ENCODE measurements around the gene LCE1C. TPM values are rescaled to one million over a fixed set of nuclear protein-coding genes. Genes with fewer than 3 reads are reported as not detected.

LCE1C gene, protein sequence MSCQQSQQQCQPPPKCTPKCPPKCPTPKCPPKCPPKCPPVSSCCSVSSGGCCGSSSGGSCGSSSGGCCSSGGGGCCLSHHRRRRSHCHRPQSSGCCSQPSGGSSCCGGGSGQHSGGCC
- not detected in 2 replicates for total RNA-seq (2012; rRNA removed)

DNA sequence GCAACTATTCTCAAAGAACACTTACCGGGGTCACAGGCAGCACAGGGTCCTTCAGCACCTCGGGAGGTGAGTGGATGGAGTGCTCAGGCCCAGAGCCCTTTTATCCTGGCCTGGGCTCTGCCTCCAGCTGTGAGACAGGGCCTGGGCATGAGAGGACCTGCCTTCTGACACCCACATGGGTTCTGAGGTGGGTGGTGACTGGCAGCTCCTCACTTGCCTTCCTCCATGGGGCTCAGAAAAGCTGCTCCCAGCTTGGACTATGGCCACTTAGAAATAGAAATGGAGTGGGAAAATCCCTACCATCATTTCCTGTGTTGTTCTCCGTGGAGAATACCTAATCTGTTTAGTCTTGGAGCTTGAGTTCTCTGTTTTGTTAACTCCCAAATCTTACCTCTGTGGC is at the start of gene LCE1C:
TSS of gene LCE1C (minus strand) at position 76 of the 400 bp plus-strand sequence. CDS start 1,173 bp downstream, outside the sequence.
- Histone ChIP-seq H3K4me3 (ENCODE audit: low read length) (no peak within 1 kb of the TSS), H3K9me3 (replicated peaks; ENCODE audit: low read length) (no peaks in the 10 kb centered on the region), H3K4me1 (ENCODE audit: control insufficient read depth, insufficient read depth, low read length) (no peaks in the 10 kb centered on the region), H3K4me2 (ENCODE audit: low read length) (no peak within 1 kb of the TSS), H3K36me3 (ENCODE audit: insufficient read depth, low read length) (no peaks in the 10 kb centered on the region), H3K27me3 (ENCODE audit: control insufficient read depth, insufficient read depth, low read length) (peaks cover 5% of the 10 kb centered on the region), H3K9ac (ENCODE audit: low read depth, low read length) (no peak within 1 kb of the TSS)

DNA sequence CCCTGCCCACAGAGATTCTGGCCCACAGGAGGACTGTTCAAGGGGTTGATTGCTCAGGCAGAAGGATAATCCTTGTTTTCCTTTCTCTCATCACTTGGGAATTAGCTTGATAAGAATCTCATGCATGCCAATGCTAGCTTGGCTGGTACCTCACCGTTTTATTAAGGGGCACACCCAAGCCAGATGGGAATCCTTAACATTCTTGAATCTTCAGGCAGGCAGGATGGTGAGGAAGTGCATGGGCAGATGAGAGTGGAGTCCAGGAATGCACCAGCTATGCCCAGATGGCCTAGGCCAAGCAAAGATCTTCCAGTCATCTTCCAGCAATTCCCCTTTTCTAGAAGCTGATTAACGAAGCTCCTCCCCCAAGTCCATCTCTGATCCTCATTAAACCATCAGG is 49.2 kb upstream of the LCE1C start:
- no peak overlapping the region for H3K4me3 ChIP-seq (ENCODE audit: low read length)
- no peak overlapping the region for H3K4me2 ChIP-seq (ENCODE audit: low read length)
- no peaks in the 10 kb centered on the region for H3K27me3 ChIP-seq (ENCODE audit: control insufficient read depth, insufficient read depth, low read length)
- no peaks in the 10 kb centered on the region for H3K4me1 ChIP-seq (ENCODE audit: control insufficient read depth, insufficient read depth, low read length)
- no peak overlapping the region for H3K9ac ChIP-seq (ENCODE audit: low read depth, low read length)
- no peaks in the 10 kb centered on the region for H3K9me3 ChIP-seq (replicated peaks; ENCODE audit: low read length)
- H3K36me3 ChIP-seq (ENCODE audit: insufficient read depth, low read length) = no peaks in the 10 kb centered on the region

DNA sequence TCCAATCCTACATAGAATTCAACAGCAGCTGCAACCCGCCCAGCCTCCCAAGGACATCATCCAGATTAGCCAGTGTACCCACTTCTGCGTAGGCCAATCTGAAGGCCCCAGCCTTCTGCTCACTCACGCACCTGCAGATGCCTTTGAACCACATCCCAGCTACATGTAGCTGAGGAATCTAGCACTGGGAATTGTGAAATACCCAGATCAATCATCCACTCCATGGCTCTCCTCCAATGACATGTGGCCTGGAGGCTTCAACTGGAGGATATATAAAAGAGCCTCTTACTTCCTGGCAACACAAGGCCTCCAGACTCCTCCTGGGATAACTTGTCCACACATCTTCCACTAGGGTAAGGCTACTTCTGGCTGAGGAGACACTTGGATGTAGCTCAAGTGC is 36.1 kb upstream of the LCE1C start, which contains the start of gene LCE6A:
TSS of gene LCE6A (plus strand) at position 301 of the 400 bp plus-strand sequence. CDS start 665 bp downstream, outside the sequence.
- no peaks in the 10 kb centered on the region for H3K36me3 ChIP-seq (ENCODE audit: insufficient read depth, low read length)
- H3K4me2 ChIP-seq (ENCODE audit: low read length) = no peak within 1 kb of the TSS
- no peaks in the 10 kb centered on the region for H3K9me3 ChIP-seq (replicated peaks; ENCODE audit: low read length)
- H3K9ac ChIP-seq (ENCODE audit: low read depth, low read length) = no peak within 1 kb of the TSS
- no peak within 1 kb of the TSS for H3K4me3 ChIP-seq (ENCODE audit: low read length)
- H3K27me3 ChIP-seq (ENCODE audit: control insufficient read depth, insufficient read depth, low read length) = peaks cover 2% of the 10 kb centered on the region
- no peaks in the 10 kb centered on the region for H3K4me1 ChIP-seq (ENCODE audit: control insufficient read depth, insufficient read depth, low read length)

DNA sequence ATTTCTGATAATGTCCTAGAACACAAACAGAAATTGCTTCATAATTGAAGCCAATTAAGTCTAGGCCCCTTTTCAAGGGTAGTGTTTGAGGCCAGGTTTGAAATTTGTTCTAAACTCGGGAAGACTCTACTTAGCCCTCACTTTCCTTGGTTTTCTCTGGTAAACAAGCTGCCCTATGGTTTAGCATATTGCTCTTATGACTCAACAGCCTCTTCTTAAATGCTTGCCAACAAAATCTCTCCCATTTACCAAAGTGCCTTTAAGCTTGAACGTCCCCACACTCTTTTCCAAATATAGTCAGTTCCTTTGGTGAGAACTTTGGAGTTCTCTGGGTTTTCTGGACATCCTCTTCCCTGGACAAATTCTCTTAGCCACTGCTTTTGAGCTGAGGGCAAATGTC is 30.4 kb upstream of the LCE1C start:
- Histone ChIP-seq H3K27me3 (ENCODE audit: control insufficient read depth, insufficient read depth, low read length) (no peaks in the 10 kb centered on the region), H3K4me1 (ENCODE audit: control insufficient read depth, insufficient read depth, low read length) (no peaks in the 10 kb centered on the region), H3K4me3 (ENCODE audit: low read length) (no peak overlapping the region), H3K4me2 (ENCODE audit: low read length) (no peak overlapping the region), H3K9me3 (replicated peaks; ENCODE audit: low read length) (no peaks in the 10 kb centered on the region), H3K9ac (ENCODE audit: low read depth, low read length) (no peak overlapping the region), H3K36me3 (ENCODE audit: insufficient read depth, low read length) (no peaks in the 10 kb centered on the region)

DNA sequence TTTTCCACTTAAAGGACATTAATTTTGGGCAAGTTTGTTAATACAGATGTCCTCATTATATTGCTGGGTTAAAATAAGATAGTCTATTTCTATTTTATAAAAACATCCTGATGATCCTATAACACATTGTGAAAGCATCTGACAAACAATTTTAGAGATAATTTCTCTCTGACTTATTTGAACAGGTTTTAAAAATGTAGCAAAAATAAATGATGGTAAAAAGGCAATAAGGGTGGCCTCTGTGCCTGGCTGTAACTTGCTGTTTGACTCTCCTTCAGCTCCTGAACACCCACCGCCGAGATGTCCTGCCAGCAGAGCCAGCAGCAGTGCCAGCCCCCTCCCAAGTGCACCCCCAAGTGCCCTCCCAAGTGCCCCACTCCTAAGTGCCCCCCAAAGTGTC is 20.7 kb upstream of the LCE1C start, which contains the start of gene LCE1A:
TSS of gene LCE1A (plus strand) at position 301 of the 400 bp plus-strand sequence. CDS start at position 301, 0 bp downstream.
- H3K9me3 ChIP-seq (replicated peaks; ENCODE audit: low read length) = no peaks in the 10 kb centered on the region
- H3K27me3 ChIP-seq (ENCODE audit: control insufficient read depth, insufficient read depth, low read length) = peaks cover 20% of the 10 kb centered on the region
- H3K4me1 ChIP-seq (ENCODE audit: control insufficient read depth, insufficient read depth, low read length) = no peaks in the 10 kb centered on the region
- no peak within 1 kb of the TSS for H3K4me3 ChIP-seq (ENCODE audit: low read length)
- no peaks in the 10 kb centered on the region for H3K36me3 ChIP-seq (ENCODE audit: insufficient read depth, low read length)
- no peak within 1 kb of the TSS for H3K4me2 ChIP-seq (ENCODE audit: low read length)
- H3K9ac ChIP-seq (ENCODE audit: low read depth, low read length) = no peak within 1 kb of the TSS

DNA sequence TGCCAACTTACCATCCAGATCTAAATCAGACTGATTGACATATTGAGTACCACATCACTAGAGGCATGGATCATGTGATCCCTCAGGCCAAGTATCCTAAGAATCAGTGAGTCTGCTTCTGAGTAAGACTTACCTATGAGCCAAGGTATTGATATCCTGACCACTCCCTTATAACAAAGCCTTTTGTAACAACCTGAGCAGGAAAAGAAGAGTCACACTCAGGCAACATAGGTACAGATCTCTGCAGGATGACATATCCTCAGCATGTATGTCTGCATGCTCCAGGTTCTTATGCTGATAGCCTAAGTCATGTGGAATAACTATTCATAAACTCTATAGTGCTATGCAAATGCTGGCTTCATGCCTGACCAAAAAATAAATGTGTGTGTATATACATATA is 18.5 kb upstream of the LCE1C start:
- H3K9me3 ChIP-seq (replicated peaks; ENCODE audit: low read length) = no peaks in the 10 kb centered on the region
- no peak overlapping the region for H3K9ac ChIP-seq (ENCODE audit: low read depth, low read length)
- no peaks in the 10 kb centered on the region for H3K4me1 ChIP-seq (ENCODE audit: control insufficient read depth, insufficient read depth, low read length)
- H3K4me2 ChIP-seq (ENCODE audit: low read length) = no peak overlapping the region
- no peaks in the 10 kb centered on the region for H3K36me3 ChIP-seq (ENCODE audit: insufficient read depth, low read length)
- H3K4me3 ChIP-seq (ENCODE audit: low read length) = no peak overlapping the region
- H3K27me3 ChIP-seq (ENCODE audit: control insufficient read depth, insufficient read depth, low read length) = peaks cover 20% of the 10 kb centered on the region

DNA sequence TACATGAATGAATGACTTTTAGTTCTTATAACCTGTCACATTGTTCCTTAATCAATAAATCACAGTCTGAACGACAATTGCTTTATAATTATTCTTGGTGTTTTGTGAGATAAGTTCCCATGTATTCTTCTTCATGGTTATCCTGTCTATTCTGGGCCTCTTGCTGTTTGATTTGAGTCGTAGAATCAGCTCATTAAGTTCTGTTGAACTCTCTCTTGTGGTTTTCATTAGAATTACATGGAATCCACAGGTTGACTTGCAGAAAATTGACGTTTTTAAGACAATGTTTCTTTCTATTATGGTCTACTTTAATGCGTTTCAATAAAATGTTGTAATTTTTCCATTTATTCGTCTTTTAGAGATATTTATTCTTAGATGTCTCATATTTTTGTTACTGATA is 16.8 kb upstream of the LCE1C start:
- H3K4me1 ChIP-seq (ENCODE audit: control insufficient read depth, insufficient read depth, low read length) = no peaks in the 10 kb centered on the region
- no peak overlapping the region for H3K4me3 ChIP-seq (ENCODE audit: low read length)
- H3K9ac ChIP-seq (ENCODE audit: low read depth, low read length) = no peak overlapping the region
- H3K9me3 ChIP-seq (replicated peaks; ENCODE audit: low read length) = no peaks in the 10 kb centered on the region
- no peak overlapping the region for H3K4me2 ChIP-seq (ENCODE audit: low read length)
- H3K27me3 ChIP-seq (ENCODE audit: control insufficient read depth, insufficient read depth, low read length) = peaks cover 20% of the 10 kb centered on the region
- H3K36me3 ChIP-seq (ENCODE audit: insufficient read depth, low read length) = no peaks in the 10 kb centered on the region

DNA sequence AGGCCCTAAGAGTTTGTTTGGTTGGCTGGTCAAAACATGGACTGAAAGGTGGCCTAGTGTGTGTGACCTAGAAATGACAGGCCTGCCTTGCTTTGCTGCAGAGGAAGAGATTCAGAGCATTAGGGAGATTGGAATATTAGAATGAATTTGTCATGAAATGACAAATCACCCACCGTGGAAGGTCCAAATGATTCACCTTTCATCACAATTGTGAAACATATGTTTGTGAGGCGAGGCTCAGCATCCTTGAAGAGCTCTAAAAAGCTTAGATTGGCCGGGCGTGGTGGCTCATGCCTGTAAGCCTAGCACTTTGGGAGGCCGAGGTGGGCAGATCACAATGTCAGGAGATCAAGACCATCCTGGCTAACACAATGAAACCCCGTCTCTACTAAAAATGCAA is 10.9 kb upstream of the LCE1C start:
- no peaks in the 10 kb centered on the region for H3K36me3 ChIP-seq (ENCODE audit: insufficient read depth, low read length)
- H3K9ac ChIP-seq (ENCODE audit: low read depth, low read length) = no peak overlapping the region
- H3K4me3 ChIP-seq (ENCODE audit: low read length) = no peak overlapping the region
- H3K9me3 ChIP-seq (replicated peaks; ENCODE audit: low read length) = no peaks in the 10 kb centered on the region
- no peaks in the 10 kb centered on the region for H3K27me3 ChIP-seq (ENCODE audit: control insufficient read depth, insufficient read depth, low read length)
- H3K4me1 ChIP-seq (ENCODE audit: control insufficient read depth, insufficient read depth, low read length) = no peaks in the 10 kb centered on the region
- H3K4me2 ChIP-seq (ENCODE audit: low read length) = no peak overlapping the region

DNA sequence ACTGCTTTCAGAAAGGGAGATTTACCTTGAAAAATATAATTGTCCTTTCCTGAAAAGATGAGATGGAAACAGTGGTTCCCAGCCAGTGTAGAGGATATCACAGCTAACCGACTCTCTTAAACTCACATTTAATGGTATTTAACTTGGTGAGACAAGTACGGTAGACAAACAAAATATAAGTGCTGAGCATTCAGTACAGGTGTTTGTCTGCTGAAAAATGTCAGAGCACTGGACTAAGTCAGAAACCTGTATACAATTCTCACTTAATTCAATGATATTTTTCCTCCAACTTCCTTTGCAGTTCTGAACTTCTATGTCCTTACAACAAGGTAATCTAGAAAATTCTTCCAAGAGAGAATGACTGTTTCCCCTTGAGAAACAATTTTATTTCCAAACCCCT is 5.2 kb upstream of the LCE1C start, which contains the start of gene LCE1B:
TSS of gene LCE1B (plus strand) at position 301 of the 400 bp plus-strand sequence. CDS start 476 bp downstream, outside the sequence.
- H3K27me3 ChIP-seq (ENCODE audit: control insufficient read depth, insufficient read depth, low read length) = no peaks in the 10 kb centered on the region
- H3K4me2 ChIP-seq (ENCODE audit: low read length) = no peak within 1 kb of the TSS
- no peaks in the 10 kb centered on the region for H3K4me1 ChIP-seq (ENCODE audit: control insufficient read depth, insufficient read depth, low read length)
- no peak within 1 kb of the TSS for H3K4me3 ChIP-seq (ENCODE audit: low read length)
- no peak within 1 kb of the TSS for H3K9ac ChIP-seq (ENCODE audit: low read depth, low read length)
- no peaks in the 10 kb centered on the region for H3K9me3 ChIP-seq (replicated peaks; ENCODE audit: low read length)
- no peaks in the 10 kb centered on the region for H3K36me3 ChIP-seq (ENCODE audit: insufficient read depth, low read length)

DNA sequence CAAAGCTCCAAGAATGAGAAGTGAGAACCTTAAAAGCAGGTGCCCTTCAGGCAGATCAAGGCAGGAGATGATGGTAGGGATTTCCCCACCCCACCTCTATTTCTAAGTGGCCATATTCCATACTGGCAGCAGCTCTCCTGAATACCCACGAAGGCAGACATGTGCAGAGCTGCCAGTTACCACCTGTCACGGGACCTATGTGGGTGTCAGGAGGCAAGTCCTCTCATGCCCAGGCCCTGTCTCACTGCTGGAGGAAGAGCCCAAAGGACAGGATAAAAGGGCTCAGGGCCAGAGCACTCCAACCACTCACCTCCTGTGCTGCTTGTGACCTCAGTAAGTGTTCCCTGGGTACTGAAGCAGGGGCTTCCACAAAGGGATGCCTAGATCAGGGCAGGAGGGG is 4.6 kb upstream of the LCE1C start:
- H3K4me2 ChIP-seq (ENCODE audit: low read length) = no peak overlapping the region
- H3K27me3 ChIP-seq (ENCODE audit: control insufficient read depth, insufficient read depth, low read length) = peaks cover 2% of the 10 kb centered on the region
- no peak overlapping the region for H3K9ac ChIP-seq (ENCODE audit: low read depth, low read length)
- H3K4me3 ChIP-seq (ENCODE audit: low read length) = no peak overlapping the region
- no peaks in the 10 kb centered on the region for H3K9me3 ChIP-seq (replicated peaks; ENCODE audit: low read length)
- H3K4me1 ChIP-seq (ENCODE audit: control insufficient read depth, insufficient read depth, low read length) = no peaks in the 10 kb centered on the region
- no peaks in the 10 kb centered on the region for H3K36me3 ChIP-seq (ENCODE audit: insufficient read depth, low read length)

DNA sequence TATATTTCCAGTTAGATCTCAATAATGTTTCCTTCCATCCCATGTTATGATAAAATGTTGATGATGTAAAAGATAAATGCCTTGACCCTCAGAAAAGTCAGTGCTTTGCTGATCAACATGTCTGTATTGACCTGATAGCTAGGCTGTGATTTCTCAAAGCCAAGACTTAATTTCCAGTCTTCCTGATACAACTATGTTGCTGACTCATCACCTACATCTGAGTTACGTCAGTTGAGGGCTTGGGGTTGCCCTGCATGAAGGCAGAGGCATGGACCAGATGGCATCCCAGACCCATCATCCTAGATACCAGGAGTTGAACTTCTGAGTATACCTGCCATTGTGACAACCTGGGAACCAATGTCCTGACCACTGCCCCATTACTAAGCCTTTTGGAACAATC is 5.1 kb downstream of the LCE1C start:
- Histone ChIP-seq H3K4me3 (ENCODE audit: low read length) (no peak overlapping the region), H3K4me1 (ENCODE audit: control insufficient read depth, insufficient read depth, low read length) (no peaks in the 10 kb centered on the region), H3K36me3 (ENCODE audit: insufficient read depth, low read length) (no peaks in the 10 kb centered on the region), H3K4me2 (ENCODE audit: low read length) (no peak overlapping the region), H3K27me3 (ENCODE audit: control insufficient read depth, insufficient read depth, low read length) (peaks cover 5% of the 10 kb centered on the region), H3K9me3 (replicated peaks; ENCODE audit: low read length) (no peaks in the 10 kb centered on the region), H3K9ac (ENCODE audit: low read depth, low read length) (no peak overlapping the region)

DNA sequence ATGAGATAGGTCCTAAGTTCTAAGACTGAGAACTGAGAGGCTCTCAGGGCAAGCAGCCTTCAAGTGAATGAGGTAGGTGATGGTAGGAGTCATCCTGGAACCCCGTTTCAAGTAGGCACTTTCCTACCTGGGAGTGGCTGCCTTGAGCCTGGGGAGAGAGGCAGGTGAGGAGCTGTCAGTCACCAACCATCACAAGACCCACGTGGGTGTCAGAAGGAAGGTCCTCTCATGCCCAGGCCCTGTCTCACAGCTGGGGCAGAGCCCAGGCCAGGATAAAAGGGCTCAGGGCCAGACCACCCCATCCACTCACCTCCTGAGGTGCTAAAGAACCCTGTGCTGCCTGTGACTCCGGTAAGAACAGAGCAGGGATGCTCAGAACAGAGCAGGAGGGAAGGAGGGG is 10.0 kb downstream of the LCE1C start, which contains the start of gene LCE1D:
TSS of gene LCE1D (plus strand) at position 301 of the 400 bp plus-strand sequence. CDS start 1,074 bp downstream, outside the sequence.
- Histone ChIP-seq H3K9me3 (replicated peaks; ENCODE audit: low read length) (no peaks in the 10 kb centered on the region), H3K4me3 (ENCODE audit: low read length) (no peak within 1 kb of the TSS), H3K4me2 (ENCODE audit: low read length) (no peak within 1 kb of the TSS), H3K36me3 (ENCODE audit: insufficient read depth, low read length) (no peaks in the 10 kb centered on the region), H3K27me3 (ENCODE audit: control insufficient read depth, insufficient read depth, low read length) (no peaks in the 10 kb centered on the region), H3K9ac (ENCODE audit: low read depth, low read length) (no peak within 1 kb of the TSS), H3K4me1 (ENCODE audit: control insufficient read depth, insufficient read depth, low read length) (no peaks in the 10 kb centered on the region)
